Esophagus (tissue), 2 donors: ENCODE results near the gene CTTN. TPM values are rescaled to one million over a fixed set of nuclear protein-coding genes. Genes with fewer than 3 reads are reported as not detected.

ENCODE experiments used
- H3K27ac ChIP-seq, 2 donors: one replicate each; pipeline ENCODE4 v1.5.1; 2013; ENCODE audit warnings: low read depth in 2 of 2, mild to moderate bottlenecking in 2 of 2, inconsistent platforms in 1 of 2, low read length in 1 of 2, moderate library complexity in 1 of 2
- H3K27me3 ChIP-seq, 2 donors: one replicate each; pipeline ENCODE4 v1.6.1; 2013; ENCODE audit warnings: low read length in 2 of 2, control low read depth in 1 of 2, mild to moderate bottlenecking in 1 of 2; ENCODE audit not compliant: insufficient read depth in 2 of 2, control insufficient read depth in 1 of 2
- H3K36me3 ChIP-seq, 2 donors: one replicate each; pipeline ENCODE4 v1.6.1; 2013; ENCODE audit warnings: low read length in 1 of 2; ENCODE audit not compliant: control insufficient read depth in 2 of 2, insufficient read depth in 2 of 2
- H3K4me1 ChIP-seq, 2 donors: one replicate each; pipeline ENCODE4 v1.6.1; 2013; ENCODE audit warnings: low read length in 1 of 2; ENCODE audit not compliant: control insufficient read depth in 2 of 2, insufficient read depth in 2 of 2
- H3K4me3 ChIP-seq, 2 donors: one replicate each; pipeline ENCODE4 v1.5.1; 2013; ENCODE audit warnings: low read length in 2 of 2, mild to moderate bottlenecking in 2 of 2, low read depth in 1 of 2, moderate library complexity in 1 of 2
- H3K9me3 ChIP-seq, 2 donors: one replicate each; pipeline ENCODE4 v1.6.1; 2013; ENCODE audit warnings: mild to moderate bottlenecking in 2 of 2, low read depth in 1 of 2, low read length in 1 of 2, moderate library complexity in 1 of 2; ENCODE audit not compliant: control insufficient read depth in 2 of 2, insufficient read depth in 1 of 2
- WGBS, 2 donors: extraction: QIAGEN DNeasy Blood & Tissue Kit; methylation state at CpG; one replicate each; pipeline ENCODE4 v1.1.7; 2013; 5-methylcytosine and 5-hydroxymethylcytosine counted together
- polyA plus RNA-seq, 2 donors: library from polyadenylated mRNA; stranded (reverse); fragments of 200-250 nt; gene quantifications; one replicate each; pipeline ENCODE4 v1.2.3, GENCODE V29; 2013
- donor health status: healthy with polysubstance abuse.
- donor health status: Bipolar disorder and iron deficiency.

The CTTN gene
- polyA plus RNA-seq, 2 donors: 111 to 121 TPM

GRCh38 chr11:70477176-70477575 lies 78.8 kb downstream of the CTTN start:
- WGBS, 2 donors: 88 to 91% methylated on average over 6 of the region's 6 CpGs
- no peaks in the 10 kb centered on the region for H3K27me3 ChIP-seq
- no peak overlapping the region for H3K4me3 ChIP-seq
- no peaks in the 10 kb centered on the region for H3K4me1 ChIP-seq
- no peaks in the 10 kb centered on the region for H3K9me3 ChIP-seq
- H3K27ac ChIP-seq: no peak overlapping the region
- no peaks in the 10 kb centered on the region for H3K36me3 ChIP-seq

GRCh38 chr11:70477609-70478008 lies 79.3 kb downstream of the CTTN start:
- Histone ChIP-seq H3K4me3 (no peak overlapping the region), H3K9me3 (no peaks in the 10 kb centered on the region), H3K4me1 (no peaks in the 10 kb centered on the region), H3K27me3 (no peaks in the 10 kb centered on the region), H3K27ac (no peak overlapping the region), H3K36me3 (no peaks in the 10 kb centered on the region)
- 73 to 76% methylated on average over 10 of the region's 10 CpGs for WGBS, 2 donors

GRCh38 chr11:70478166-70478890 lies 80.0 kb downstream of the CTTN start:
- WGBS, 2 donors: 89 to 93% methylated on average over 11 of the region's 11 CpGs
- Histone ChIP-seq H3K4me1 (no peaks in the 10 kb centered on the region), H3K27me3 (no peaks in the 10 kb centered on the region), H3K36me3 (no peaks in the 10 kb centered on the region), H3K4me3 (no peak overlapping the region), H3K27ac (no peak overlapping the region), H3K9me3 (no peaks in the 10 kb centered on the region)

- no peaks in the 10 kb centered on the region for H3K4me1 ChIP-seq
- no peak overlapping the region for H3K4me3 ChIP-seq
- H3K36me3 ChIP-seq: no peaks in the 10 kb centered on the region
- WGBS, 2 donors: 92% methylated on average over 3 of the region's 3 CpGs
- no peaks in the 10 kb centered on the region for H3K9me3 ChIP-seq
- no peaks in the 10 kb centered on the region for H3K27me3 ChIP-seq
- H3K27ac ChIP-seq: no peak overlapping the region
Measured at GRCh38 chr11:70480711-70481110, 82.4 kb downstream of the CTTN start.

GRCh38 chr11:70481625-70482528 lies 83.5 kb downstream of the CTTN start:
- Histone ChIP-seq H3K36me3 (no peaks in the 10 kb centered on the region), H3K27me3 (no peaks in the 10 kb centered on the region), H3K27ac (no peak overlapping the region), H3K4me3 (no peak overlapping the region), H3K4me1 (no peaks in the 10 kb centered on the region), H3K9me3 (no peaks in the 10 kb centered on the region)
- WGBS, 2 donors: 84 to 89% methylated on average over 21 of the region's 21 CpGs

GRCh38 chr11:70482529-70482917 lies 84.2 kb downstream of the CTTN start:
- Histone ChIP-seq H3K27me3 (no peaks in the 10 kb centered on the region), H3K4me3 (no peak overlapping the region), H3K36me3 (no peaks in the 10 kb centered on the region), H3K4me1 (no peaks in the 10 kb centered on the region), H3K27ac (no peak overlapping the region), H3K9me3 (no peaks in the 10 kb centered on the region)
- WGBS, 2 donors: 67 to 79% methylated on average over 12 of the region's 12 CpGs

GRCh38 chr11:70483077-70483861 lies 84.9 kb downstream of the CTTN start:
- WGBS, 2 donors: 85 to 87% methylated on average over 9 of the region's 9 CpGs
- H3K27me3 ChIP-seq: no peaks in the 10 kb centered on the region
- no peaks in the 10 kb centered on the region for H3K36me3 ChIP-seq
- no peaks in the 10 kb centered on the region for H3K9me3 ChIP-seq
- H3K4me3 ChIP-seq: no peak overlapping the region
- H3K4me1 ChIP-seq: no peaks in the 10 kb centered on the region
- H3K27ac ChIP-seq: no peak overlapping the region

- 92 to 95% methylated on average over 2 of the region's 2 CpGs for WGBS, 2 donors
- Histone ChIP-seq H3K27me3 (no peaks in the 10 kb centered on the region), H3K4me1 (no peaks in the 10 kb centered on the region), H3K4me3 (no peak overlapping the region), H3K36me3 (no peaks in the 10 kb centered on the region), H3K9me3 (no peaks in the 10 kb centered on the region), H3K27ac (no peak overlapping the region)
Measured at GRCh38 chr11:70483917-70484316, 85.6 kb downstream of the CTTN start.

- Histone ChIP-seq H3K4me3 (no peak overlapping the region), H3K27ac (no peak overlapping the region), H3K36me3 (no peaks in the 10 kb centered on the region), H3K27me3 (no peaks in the 10 kb centered on the region), H3K4me1 (no peaks in the 10 kb centered on the region), H3K9me3 (peaks cover 2 to 3% of the 10 kb centered on the region in 2 donors)
- WGBS, 2 donors: 93 to 94% methylated on average over 31 of the region's 31 CpGs
Measured at GRCh38 chr11:70485326-70486025, 87.1 kb downstream of the CTTN start.
